ENCODE measurements around the gene DCPS.

GRCh38 chr11:126347751-126348668, 44.1 kb downstream of the DCPS start:
- TF ChIP-seq CTCF (IDR thresholded peaks at IDR 0.05) (no peak), POLR2AphosphoS5 (IDR thresholded peaks at IDR 0.05) (no peak)
